Colonic mucosa (tissue), 4 donors: Measurements from ENCODE around the gene PCDHGA10. TPM values are rescaled to one million over a fixed set of nuclear protein-coding genes. Genes with fewer than 3 reads are reported as not detected.

Experiments
- DNase-seq: peaks from one replicate; pipeline ENCODE4 v3.0.0-alpha.2; 2020
- H3K27ac ChIP-seq: fragments of 200-600 bp; one replicate; pipeline ENCODE4 v1.8.0; 2021
- H3K27me3 ChIP-seq: fragments of 200-600 bp; one replicate; pipeline ENCODE4 v1.8.0; 2021
- H3K36me3 ChIP-seq: fragments of 200-600 bp; one replicate; pipeline ENCODE4 v1.8.0; 2021
- H3K4me1 ChIP-seq: fragments of 200-600 bp; one replicate; pipeline ENCODE4 v1.8.0; 2021; ENCODE audit warnings: mild to moderate bottlenecking
- H3K4me3 ChIP-seq: fragments of 200-600 bp; one replicate; pipeline ENCODE4 v1.8.0; 2021
- H3K9ac ChIP-seq, 2 donors: one replicate each; pipeline ENCODE4 v1.7.0; 2013; ENCODE audit warnings: control low read depth in 2 of 2, low read depth in 2 of 2, low read length in 2 of 2
- H3K9me3 ChIP-seq: fragments of 200-600 bp; one replicate; pipeline ENCODE4 v1.8.0; 2021
- intact Hi-C: fragments of 100-400 bp; cut with DNase I; formaldehyde crosslinking; loops from one replicate; pipeline ENCODE4 v1.14.1; 2022
- total RNA-seq, 2 donors: library from RNA; stranded (reverse); fragmentation: NEBNext Ultra II Directional in 1 of 2; extraction: Animal tissue kit (Norgen Biotek cat#: 25700) in 1 of 2; gene quantifications; one replicate each; pipeline ENCODE4 v1.2.1, GENCODE V29; 2021
- TF ChIP-seq, protein P1 (sequence below): fragments of 200-600 bp; IDR thresholded peaks from one replicate; pipeline ENCODE4 v1.8.0; 2022; ENCODE audit warnings: antibody characterized with exemption, mild to moderate bottlenecking
- donor health status: healthy.
- donor health status: DM: no; HTN: no; CAD: no.
- donor health status: DM: no; HTN: no; CAD: no.

PCDHGA10 gene
- total RNA-seq, 2 donors from 2014 or later = 2.7 to 4.7 TPM

GRCh38 chr5:141420855-141421488 is 8.2 kb downstream of the PCDHGA10 start, which contains the start of gene PCDHGA11:
Gene PCDHGA11, plus strand, starts transcription at chr5:141421051. Its CDS starts 177 bp downstream, at chr5:141421228.
- intact Hi-C loops = no loop called here
- TF ChIP-seq, protein P1, sequence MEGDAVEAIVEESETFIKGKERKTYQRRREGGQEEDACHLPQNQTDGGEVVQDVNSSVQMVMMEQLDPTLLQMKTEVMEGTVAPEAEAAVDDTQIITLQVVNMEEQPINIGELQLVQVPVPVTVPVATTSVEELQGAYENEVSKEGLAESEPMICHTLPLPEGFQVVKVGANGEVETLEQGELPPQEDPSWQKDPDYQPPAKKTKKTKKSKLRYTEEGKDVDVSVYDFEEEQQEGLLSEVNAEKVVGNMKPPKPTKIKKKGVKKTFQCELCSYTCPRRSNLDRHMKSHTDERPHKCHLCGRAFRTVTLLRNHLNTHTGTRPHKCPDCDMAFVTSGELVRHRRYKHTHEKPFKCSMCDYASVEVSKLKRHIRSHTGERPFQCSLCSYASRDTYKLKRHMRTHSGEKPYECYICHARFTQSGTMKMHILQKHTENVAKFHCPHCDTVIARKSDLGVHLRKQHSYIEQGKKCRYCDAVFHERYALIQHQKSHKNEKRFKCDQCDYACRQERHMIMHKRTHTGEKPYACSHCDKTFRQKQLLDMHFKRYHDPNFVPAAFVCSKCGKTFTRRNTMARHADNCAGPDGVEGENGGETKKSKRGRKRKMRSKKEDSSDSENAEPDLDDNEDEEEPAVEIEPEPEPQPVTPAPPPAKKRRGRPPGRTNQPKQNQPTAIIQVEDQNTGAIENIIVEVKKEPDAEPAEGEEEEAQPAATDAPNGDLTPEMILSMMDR = no peak
- H3K4me1 ChIP-seq = no peaks in the 10 kb centered on the region
- DNase-seq = peak; percentile 38
- no peaks in the 10 kb centered on the region for H3K36me3 ChIP-seq
- H3K4me3 ChIP-seq = peak within 1 kb of the TSS; percentile 18
- peaks cover 11% of the 10 kb centered on the region for H3K9me3 ChIP-seq
- H3K9ac ChIP-seq = no peak within 1 kb of the TSS
- no peak within 1 kb of the TSS for H3K27ac ChIP-seq
- H3K27me3 ChIP-seq = peaks cover 5% of the 10 kb centered on the region

- Histone ChIP-seq H3K4me1 (no peaks in the 10 kb centered on the region), H3K36me3 (no peaks in the 10 kb centered on the region), H3K9me3 (peaks cover 11% of the 10 kb centered on the region), H3K9ac (no peak overlapping the region), H3K27ac (no peak overlapping the region), H3K4me3 (no peak overlapping the region), H3K27me3 (peaks cover 5% of the 10 kb centered on the region)
- TF ChIP-seq, protein P1 = no peak
- DNase-seq = no peak
- intact Hi-C loops = no loop called here
These were observed 8.7 kb downstream of the PCDHGA10 start for GRCh38 chr5:141421489-141421855.

- H3K27me3 ChIP-seq = peaks cover 5% of the 10 kb centered on the region
- H3K4me1 ChIP-seq = no peaks in the 10 kb centered on the region
- TF ChIP-seq, protein P1 = no peak
- H3K4me3 ChIP-seq = no peak overlapping the region
- H3K27ac ChIP-seq = no peak overlapping the region
- intact Hi-C loops = no loop called here
- no peak for DNase-seq
- peaks cover 16% of the 10 kb centered on the region for H3K9me3 ChIP-seq
- no peaks in the 10 kb centered on the region for H3K36me3 ChIP-seq
- H3K9ac ChIP-seq = no peak overlapping the region
These were observed 10.0 kb downstream of the PCDHGA10 start for GRCh38 chr5:141422742-141423291.

DNA sequence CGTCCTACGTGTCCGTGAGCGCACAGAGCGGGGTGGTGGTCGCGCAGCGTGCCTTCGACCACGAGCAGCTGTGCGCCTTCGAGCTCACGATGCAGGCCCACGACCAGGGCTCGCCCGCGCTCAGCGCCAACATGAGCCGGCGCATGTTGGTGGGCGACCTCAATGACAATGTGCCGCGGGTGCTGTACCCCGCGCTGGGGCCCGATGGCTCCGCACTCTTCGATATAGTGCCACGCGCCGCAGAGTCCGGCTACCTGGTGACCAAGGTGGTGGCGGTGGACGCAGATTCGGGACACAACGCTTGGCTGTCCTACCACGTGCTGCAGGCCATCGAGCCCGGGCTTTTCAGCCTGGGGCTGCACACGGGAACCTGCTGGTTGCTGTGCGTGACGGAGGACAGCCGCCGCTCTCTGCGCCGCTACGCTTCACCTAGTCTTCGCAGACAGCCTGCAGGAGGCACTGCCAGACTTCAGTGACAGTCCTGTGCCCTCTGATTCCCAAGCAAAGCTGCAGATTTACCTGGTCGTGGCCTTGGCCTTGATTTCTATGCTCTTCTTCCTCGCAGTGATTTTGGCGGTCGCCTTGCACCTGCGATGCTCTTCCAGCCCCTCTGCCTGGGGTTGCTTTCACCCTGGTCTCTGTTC is 15.1 kb downstream of the PCDHGA10 start:
- Histone ChIP-seq H3K27me3 (no peaks in the 10 kb centered on the region), H3K4me3 (no peak overlapping the region), H3K4me1 (no peaks in the 10 kb centered on the region), H3K9me3 (peaks cover 12% of the 10 kb centered on the region), H3K36me3 (no peaks in the 10 kb centered on the region), H3K9ac (no peak overlapping the region), H3K27ac (no peak overlapping the region)
- no peak for DNase-seq
- intact Hi-C loops = no loop called here
- TF ChIP-seq, protein P1 = no peak

DNA sequence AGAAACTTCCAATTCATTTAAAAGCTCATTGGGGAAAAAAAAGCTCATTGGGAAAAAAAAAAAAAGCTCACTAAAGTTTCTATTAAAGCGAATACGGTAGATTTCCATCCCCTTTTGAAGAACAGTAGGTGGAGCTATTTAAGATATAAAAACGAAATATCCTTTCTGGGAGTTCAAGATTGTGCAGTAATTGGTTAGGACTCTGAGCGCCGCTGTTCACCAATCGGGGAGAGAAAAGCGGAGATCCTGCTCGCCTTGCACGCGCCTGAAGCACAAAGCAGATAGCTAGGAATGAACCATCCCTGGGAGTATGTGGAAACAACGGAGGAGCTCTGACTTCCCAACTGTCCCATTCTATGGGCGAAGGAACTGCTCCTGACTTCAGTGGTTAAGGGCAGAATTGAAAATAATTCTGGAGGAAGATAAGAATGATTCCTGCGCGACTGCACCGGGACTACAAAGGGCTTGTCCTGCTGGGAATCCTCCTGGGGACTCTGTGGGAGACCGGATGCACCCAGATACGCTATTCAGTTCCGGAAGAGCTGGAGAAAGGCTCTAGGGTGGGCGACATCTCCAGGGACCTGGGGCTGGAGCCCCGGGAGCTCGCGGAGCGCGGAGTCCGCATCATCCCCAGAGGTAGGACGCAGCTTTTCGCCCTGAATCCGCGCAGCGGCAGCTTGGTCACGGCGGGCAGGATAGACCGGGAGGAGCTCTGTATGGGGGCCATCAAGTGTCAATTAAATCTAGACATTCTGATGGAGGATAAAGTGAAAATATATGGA is 17.7 kb downstream of the PCDHGA10 start, which contains the start of gene PCDHGA12:
PCDHGA12 (plus strand) TSS at position 176 of the 782 bp plus-strand sequence; CDS start at position 429, 253 bp downstream.
- DNase-seq = no peak
- no peak within 1 kb of the TSS for H3K9ac ChIP-seq
- no peak within 1 kb of the TSS for H3K4me3 ChIP-seq
- H3K36me3 ChIP-seq = no peaks in the 10 kb centered on the region
- TF ChIP-seq, protein P1 = no peak
- H3K27me3 ChIP-seq = no peaks in the 10 kb centered on the region
- intact Hi-C loops = no loop called here
- peaks cover 7% of the 10 kb centered on the region for H3K9me3 ChIP-seq
- H3K27ac ChIP-seq = no peak within 1 kb of the TSS
- no peaks in the 10 kb centered on the region for H3K4me1 ChIP-seq
